ENCODE measurements around the gene LTBP1. TPM values are rescaled to one million over a fixed set of nuclear protein-coding genes. Genes with fewer than 3 reads are reported as not detected.

Gene LTBP1
- total RNA-seq, 4 donors from 2014 or later = 8.7 to 18.7 (median 13.0) TPM

DNA sequence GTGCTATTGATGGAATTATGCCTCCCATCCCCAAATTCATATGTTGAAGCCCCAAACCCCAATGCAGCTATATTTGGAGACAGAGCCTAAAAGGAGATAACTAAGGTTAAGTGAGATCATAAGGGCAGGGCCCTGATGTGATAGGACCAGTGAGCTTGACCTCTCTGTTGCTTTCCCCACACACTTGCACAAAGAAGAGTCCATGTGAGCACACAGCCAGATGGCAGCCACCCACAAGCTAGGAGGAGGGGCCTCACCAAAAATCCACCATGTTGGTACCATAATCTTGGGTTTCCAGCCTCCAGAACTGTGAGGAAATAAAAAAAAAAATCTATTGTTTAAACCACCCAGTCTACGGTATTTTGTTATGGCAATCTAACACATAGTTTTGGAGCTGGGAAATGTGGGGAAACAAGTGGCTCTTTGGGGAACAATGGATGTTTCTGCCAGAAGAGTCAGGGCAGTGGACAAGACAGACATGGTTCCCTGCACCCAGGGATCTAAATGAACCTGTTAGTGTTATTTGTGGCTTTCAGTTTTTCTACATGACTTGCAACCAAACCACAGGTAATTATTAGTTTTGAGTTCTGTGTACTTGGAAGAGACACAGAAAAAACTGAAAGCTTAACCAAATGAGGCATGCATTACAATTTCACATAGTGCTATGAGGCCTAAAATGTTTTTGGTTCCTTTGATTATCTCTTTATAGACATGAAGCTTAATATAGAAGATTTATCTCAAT is 259.1 kb downstream of the LTBP1 start:
- no peak for DNase-seq (ENCODE audit: low spot score in 2 of 2)
- 91% methylated on average over 1 of the region's 1 CpG for WGBS
- H3K27me3 ChIP-seq = no peaks in the 10 kb centered on the region
- no peak overlapping the region for H3K4me3 ChIP-seq
- no peak for TF ChIP-seq POLR2AphosphoS5 (IDR thresholded peaks at IDR 0.05)
- no peak for TF ChIP-seq POLR2A (IDR thresholded peaks at IDR 0.05)
- TF ChIP-seq, protein P1, sequence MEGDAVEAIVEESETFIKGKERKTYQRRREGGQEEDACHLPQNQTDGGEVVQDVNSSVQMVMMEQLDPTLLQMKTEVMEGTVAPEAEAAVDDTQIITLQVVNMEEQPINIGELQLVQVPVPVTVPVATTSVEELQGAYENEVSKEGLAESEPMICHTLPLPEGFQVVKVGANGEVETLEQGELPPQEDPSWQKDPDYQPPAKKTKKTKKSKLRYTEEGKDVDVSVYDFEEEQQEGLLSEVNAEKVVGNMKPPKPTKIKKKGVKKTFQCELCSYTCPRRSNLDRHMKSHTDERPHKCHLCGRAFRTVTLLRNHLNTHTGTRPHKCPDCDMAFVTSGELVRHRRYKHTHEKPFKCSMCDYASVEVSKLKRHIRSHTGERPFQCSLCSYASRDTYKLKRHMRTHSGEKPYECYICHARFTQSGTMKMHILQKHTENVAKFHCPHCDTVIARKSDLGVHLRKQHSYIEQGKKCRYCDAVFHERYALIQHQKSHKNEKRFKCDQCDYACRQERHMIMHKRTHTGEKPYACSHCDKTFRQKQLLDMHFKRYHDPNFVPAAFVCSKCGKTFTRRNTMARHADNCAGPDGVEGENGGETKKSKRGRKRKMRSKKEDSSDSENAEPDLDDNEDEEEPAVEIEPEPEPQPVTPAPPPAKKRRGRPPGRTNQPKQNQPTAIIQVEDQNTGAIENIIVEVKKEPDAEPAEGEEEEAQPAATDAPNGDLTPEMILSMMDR (IDR thresholded peaks at IDR 0.05) = no peak
- TF ChIP-seq EP300 (IDR thresholded peaks at IDR 0.05) = no peak
- H3K27ac ChIP-seq = no peak overlapping the region
- no peaks in the 10 kb centered on the region for H3K9me3 ChIP-seq
- no peaks in the 10 kb centered on the region for H3K36me3 ChIP-seq
- H3K4me1 ChIP-seq = peaks cover 8% of the 10 kb centered on the region

- H3K4me1 ChIP-seq = peaks cover 12% of the 10 kb centered on the region
- DNase-seq (ENCODE audit: low spot score in 2 of 2) = no peak
- 54% methylated on average over 4 of the region's 4 CpGs for WGBS
- H3K27ac ChIP-seq = no peak overlapping the region
- H3K4me3 ChIP-seq = no peak overlapping the region
- TF ChIP-seq, protein P1 (IDR thresholded peaks at IDR 0.05) = no peak
- TF ChIP-seq EP300 (IDR thresholded peaks at IDR 0.05) (no peak), POLR2AphosphoS5 (IDR thresholded peaks at IDR 0.05) (no peak), POLR2A (IDR thresholded peaks at IDR 0.05) (no peak)
- H3K27me3 ChIP-seq = no peaks in the 10 kb centered on the region
- no peaks in the 10 kb centered on the region for H3K9me3 ChIP-seq
- no peaks in the 10 kb centered on the region for H3K36me3 ChIP-seq
Observed at GRCh38 chr2:33207151-33207740, 260.5 kb downstream of the LTBP1 start.

DNA sequence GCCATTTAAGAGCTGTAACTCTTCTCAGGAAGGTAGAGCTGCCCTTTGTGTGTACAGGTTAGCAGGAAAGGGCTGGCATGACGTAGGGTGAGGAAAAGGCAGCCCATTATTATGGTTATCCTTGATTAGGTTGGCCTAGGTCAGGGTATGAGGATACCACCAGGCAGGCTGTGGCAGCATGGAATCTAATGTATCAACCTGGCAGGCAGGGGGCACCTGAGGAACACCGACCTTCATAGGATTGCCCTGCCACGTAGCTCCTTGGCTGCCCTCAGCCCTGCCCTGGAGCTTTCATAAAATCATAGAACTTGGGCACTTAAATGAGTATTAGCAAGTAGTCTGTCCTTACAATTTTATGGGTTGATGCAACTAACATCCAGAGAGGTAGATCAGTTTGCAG is 261.6 kb downstream of the LTBP1 start:
- Histone ChIP-seq H3K9me3 (no peaks in the 10 kb centered on the region), H3K4me1 (peaks cover 12% of the 10 kb centered on the region), H3K27me3 (no peaks in the 10 kb centered on the region), H3K36me3 (no peaks in the 10 kb centered on the region), H3K4me3 (no peak overlapping the region), H3K27ac (no peak overlapping the region)
- WGBS = 86% methylated on average over 3 of the region's 3 CpGs
- no peak for TF ChIP-seq POLR2A (IDR thresholded peaks at IDR 0.05)
- TF ChIP-seq, protein P1 (IDR thresholded peaks at IDR 0.05) = no peak
- TF ChIP-seq POLR2AphosphoS5 (IDR thresholded peaks at IDR 0.05) = no peak
- no peak for TF ChIP-seq EP300 (IDR thresholded peaks at IDR 0.05)
- DNase-seq (ENCODE audit: low spot score in 2 of 2) = no peak

GRCh38 chr2:33209976-33210375 is 263.2 kb downstream of the LTBP1 start:
- 61% methylated on average over 1 of the region's 1 CpG for WGBS

GRCh38 chr2:33210626-33211025 is 263.9 kb downstream of the LTBP1 start:
- Histone ChIP-seq H3K27me3 (no peaks in the 10 kb centered on the region), H3K4me3 (no peak overlapping the region), H3K4me1 (peaks cover 16% of the 10 kb centered on the region), H3K9me3 (no peaks in the 10 kb centered on the region), H3K27ac (no peak overlapping the region), H3K36me3 (no peaks in the 10 kb centered on the region)
- 27% methylated on average over 3 of the region's 3 CpGs for whole genome bisulfite sequencing
- TF ChIP-seq POLR2AphosphoS5 (IDR thresholded peaks at IDR 0.05) (no peak), EP300 (IDR thresholded peaks at IDR 0.05) (no peak), POLR2A (IDR thresholded peaks at IDR 0.05) (no peak)
- TF ChIP-seq, protein P1 (IDR thresholded peaks at IDR 0.05) = no peak
- no peak for DNase-seq (ENCODE audit: low spot score in 2 of 2)

More at GRCh38 chr2:33209976-33210375, 263.2 kb downstream of the LTBP1 start:
- no peaks in the 10 kb centered on the region for H3K9me3 ChIP-seq
- H3K27me3 ChIP-seq = no peaks in the 10 kb centered on the region
- DNase-seq (ENCODE audit: low spot score in 2 of 2) = no peak
- H3K36me3 ChIP-seq = no peaks in the 10 kb centered on the region
- TF ChIP-seq POLR2AphosphoS5 (IDR thresholded peaks at IDR 0.05) = no peak
- TF ChIP-seq, protein P1 (IDR thresholded peaks at IDR 0.05) = no peak
- TF ChIP-seq EP300 (IDR thresholded peaks at IDR 0.05) = no peak
- no peak for TF ChIP-seq POLR2A (IDR thresholded peaks at IDR 0.05)
- peaks cover 14% of the 10 kb centered on the region for H3K4me1 ChIP-seq
- no peak overlapping the region for H3K4me3 ChIP-seq
- no peak overlapping the region for H3K27ac ChIP-seq

All from suprapubic skin (tissue), 4 donors.